ENCODE results near the gene MYO3B. TPM values are rescaled to one million over a fixed set of nuclear protein-coding genes. Genes with fewer than 3 reads are reported as not detected.

The MYO3B gene
- polyA plus RNA-seq, 1 of the 3 experiments (the other 2 are of a cell fraction), result not detected

DNA sequence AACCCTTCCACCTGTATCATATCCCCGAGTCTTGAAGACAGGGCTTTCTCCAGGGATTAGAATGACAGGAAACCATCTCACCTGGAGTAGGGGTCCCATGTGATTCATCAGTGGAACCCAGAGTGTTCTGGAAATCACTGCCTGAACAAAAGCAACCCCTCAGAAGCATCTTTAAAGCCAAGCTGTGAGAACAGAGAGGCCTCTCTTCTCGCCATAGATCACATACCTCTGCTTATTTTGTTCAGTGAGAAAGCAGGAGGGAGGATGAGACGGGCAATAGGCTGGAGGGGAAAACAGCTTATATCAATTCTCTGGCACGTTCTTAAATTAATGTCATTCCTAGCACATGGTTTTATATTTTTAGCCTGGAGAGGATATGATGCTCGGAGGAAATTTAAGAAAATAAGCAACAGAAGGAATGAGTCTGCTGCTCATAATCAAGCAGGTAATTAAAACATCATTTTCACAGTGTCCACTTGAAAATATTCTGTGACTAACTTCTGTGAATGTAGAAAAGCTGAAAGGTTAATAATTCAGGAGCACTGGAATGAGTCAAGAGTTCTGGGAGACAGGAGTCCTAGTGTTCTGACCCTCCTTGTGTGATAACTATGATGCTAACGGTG is 323.6 kb downstream of the MYO3B start:
- POLR2A ChIA-PET, result no interaction called here
- peaks cover 0 to 9% of the 10 kb centered on the region in 2 experiments; a peak in 2 of 4 replicates for H3K4me1 ChIP-seq (ENCODE audit: control insufficient read depth in 1 of 2, insufficient read depth in 2 of 2, low read depth in 1 of 2, low read length in 1 of 2)
- CTCF ChIA-PET, result no interaction called here
- H3K9me2 ChIP-seq, result no peaks in the 10 kb centered on the region
- H3K9me3 ChIP-seq, result no peaks in the 10 kb centered on the region
- no peak overlapping the region for H3K27ac ChIP-seq (ENCODE audit: low read depth in 2 of 2, low read length in 1 of 2)
- H3K79me2 ChIP-seq (ENCODE audit: insufficient read depth), result no peaks in the 10 kb centered on the region
- TF ChIP-seq, protein P1, sequence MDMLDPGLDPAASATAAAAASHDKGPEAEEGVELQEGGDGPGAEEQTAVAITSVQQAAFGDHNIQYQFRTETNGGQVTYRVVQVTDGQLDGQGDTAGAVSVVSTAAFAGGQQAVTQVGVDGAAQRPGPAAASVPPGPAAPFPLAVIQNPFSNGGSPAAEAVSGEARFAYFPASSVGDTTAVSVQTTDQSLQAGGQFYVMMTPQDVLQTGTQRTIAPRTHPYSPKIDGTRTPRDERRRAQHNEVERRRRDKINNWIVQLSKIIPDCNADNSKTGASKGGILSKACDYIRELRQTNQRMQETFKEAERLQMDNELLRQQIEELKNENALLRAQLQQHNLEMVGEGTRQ (IDR thresholded peaks at IDR 0.05; ENCODE audit: borderline replicate concordance, low read depth, low read length), result no peak
- no peak for TF ChIP-seq NFIC (IDR thresholded peaks at IDR 0.05; ENCODE audit: borderline replicate concordance)
- no peak for TF ChIP-seq FOXJ3 (CRISPR knock-in tag; IDR thresholded peaks at IDR 0.05)
- TF ChIP-seq, protein P2, sequence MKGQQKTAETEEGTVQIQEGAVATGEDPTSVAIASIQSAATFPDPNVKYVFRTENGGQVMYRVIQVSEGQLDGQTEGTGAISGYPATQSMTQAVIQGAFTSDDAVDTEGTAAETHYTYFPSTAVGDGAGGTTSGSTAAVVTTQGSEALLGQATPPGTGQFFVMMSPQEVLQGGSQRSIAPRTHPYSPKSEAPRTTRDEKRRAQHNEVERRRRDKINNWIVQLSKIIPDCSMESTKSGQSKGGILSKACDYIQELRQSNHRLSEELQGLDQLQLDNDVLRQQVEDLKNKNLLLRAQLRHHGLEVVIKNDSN (IDR thresholded peaks at IDR 0.05; ENCODE audit: borderline replicate concordance, low read depth), result no peak
- TF ChIP-seq RCOR1 (IDR thresholded peaks at IDR 0.05; ENCODE audit: low read length), result no peak
- TF ChIP-seq MEF2A (IDR thresholded peaks at IDR 0.05; ENCODE audit: borderline replicate concordance, low read depth), result no peak
- TF ChIP-seq, protein P3, sequence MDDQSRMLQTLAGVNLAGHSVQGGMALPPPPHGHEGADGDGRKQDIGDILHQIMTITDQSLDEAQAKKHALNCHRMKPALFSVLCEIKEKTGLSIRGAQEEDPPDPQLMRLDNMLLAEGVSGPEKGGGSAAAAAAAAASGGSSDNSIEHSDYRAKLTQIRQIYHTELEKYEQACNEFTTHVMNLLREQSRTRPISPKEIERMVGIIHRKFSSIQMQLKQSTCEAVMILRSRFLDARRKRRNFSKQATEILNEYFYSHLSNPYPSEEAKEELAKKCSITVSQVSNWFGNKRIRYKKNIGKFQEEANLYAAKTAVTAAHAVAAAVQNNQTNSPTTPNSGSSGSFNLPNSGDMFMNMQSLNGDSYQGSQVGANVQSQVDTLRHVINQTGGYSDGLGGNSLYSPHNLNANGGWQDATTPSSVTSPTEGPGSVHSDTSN (IDR thresholded peaks at IDR 0.05), result no peak
- TF ChIP-seq ELF1 (IDR thresholded peaks at IDR 0.05), result no peak
- no peak for TF ChIP-seq MXI1 (IDR thresholded peaks at IDR 0.05; ENCODE audit: low read depth, low read length)
- TF ChIP-seq RXRA (IDR thresholded peaks at IDR 0.05; ENCODE audit: borderline replicate concordance, low read depth), result no peak
- H3K4me2 ChIP-seq, result no peak overlapping the region
- H3K27me3 ChIP-seq (ENCODE audit: insufficient read depth), result no peaks in the 10 kb centered on the region
- 40% methylated on average over 6 of the region's 6 CpGs for WGBS (ENCODE audit: low lambda C conversion rate)
- H2AFZ ChIP-seq (ENCODE audit: low read depth), result no peak overlapping the region
- H4K20me1 ChIP-seq (ENCODE audit: insufficient read depth), result no peaks in the 10 kb centered on the region
- no peak for DNase-seq
- no peak overlapping the region for H3K9ac ChIP-seq
- no peaks in the 10 kb centered on the region for H3K36me3 ChIP-seq (replicated peaks in 1 of 2; ENCODE audit: control insufficient read depth in 1 of 2, insufficient read depth in 2 of 2, low read length in 1 of 2)
- no peaks in the 10 kb centered on the region for H3F3A ChIP-seq (replicated peaks; ENCODE audit: insufficient read depth)
- H3K4me3 ChIP-seq (ENCODE audit: low read depth in 2 of 2, low read length in 1 of 2), result no peak overlapping the region

DNA sequence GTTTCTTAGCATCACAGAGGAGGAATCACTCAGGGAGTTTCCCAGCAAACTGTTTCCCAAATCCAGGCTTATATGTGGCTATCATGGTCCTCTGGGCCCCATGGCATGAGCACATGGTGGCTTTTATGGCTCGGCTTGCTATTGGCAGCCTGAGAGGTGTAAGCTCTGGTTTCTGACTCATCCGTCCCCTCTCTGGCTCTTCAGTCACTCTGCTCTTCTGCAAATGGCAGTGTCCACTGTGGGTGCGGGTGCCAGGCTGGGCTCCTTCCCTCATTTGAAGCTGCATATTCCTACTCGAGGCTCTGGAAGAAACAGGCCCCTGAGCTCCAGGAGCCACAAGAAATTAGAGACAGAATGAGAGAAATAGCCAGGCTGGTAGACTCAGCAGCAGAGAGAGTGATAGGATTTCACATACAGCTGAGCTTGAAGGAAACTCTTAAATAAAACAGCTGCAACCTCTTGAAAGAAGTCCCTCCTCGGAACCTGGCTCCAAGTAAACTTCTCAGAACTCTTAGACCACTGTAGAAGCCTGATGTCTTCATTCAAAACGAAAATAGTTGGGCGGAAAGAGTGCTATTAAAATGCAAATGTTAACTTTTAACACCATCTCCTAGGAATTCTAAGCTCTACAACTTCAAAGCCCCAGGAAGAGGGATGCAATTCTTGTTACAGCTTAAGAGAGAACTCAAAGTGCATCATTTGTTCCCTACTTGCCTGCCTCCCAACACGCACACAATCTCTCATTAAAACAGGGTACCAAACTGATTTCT is 324.6 kb downstream of the MYO3B start:
- Histone ChIP-seq H4K20me1 (ENCODE audit: insufficient read depth) (no peaks in the 10 kb centered on the region), H2AFZ (ENCODE audit: low read depth) (no peak overlapping the region), H3K79me2 (ENCODE audit: insufficient read depth) (no peaks in the 10 kb centered on the region), H3K4me1 (ENCODE audit: control insufficient read depth in 1 of 2, insufficient read depth in 2 of 2, low read depth in 1 of 2, low read length in 1 of 2) (peaks cover 0 to 9% of the 10 kb centered on the region in 2 experiments; a peak in 2 of 4 replicates), H3K4me3 (ENCODE audit: low read depth in 2 of 2, low read length in 1 of 2) (no peak overlapping the region), H3K27me3 (ENCODE audit: insufficient read depth) (no peaks in the 10 kb centered on the region), H3K27ac (ENCODE audit: low read depth in 2 of 2, low read length in 1 of 2) (no peak overlapping the region), H3K9me2 (no peaks in the 10 kb centered on the region), H3F3A (replicated peaks; ENCODE audit: insufficient read depth) (no peaks in the 10 kb centered on the region), H3K9ac (no peak overlapping the region), H3K4me2 (no peak overlapping the region), H3K36me3 (replicated peaks in 1 of 2; ENCODE audit: control insufficient read depth in 1 of 2, insufficient read depth in 2 of 2, low read length in 1 of 2) (no peaks in the 10 kb centered on the region), H3K9me3 (no peaks in the 10 kb centered on the region)
- POLR2A ChIA-PET, result no interaction called here
- WGBS (ENCODE audit: low lambda C conversion rate), result 34% methylated on average over 8 of the region's 8 CpGs
- no peak for DNase-seq
- CTCF ChIA-PET, result interaction anchor here (0.7 kb wide), 1 partner anchor 178 kb away, joined by 3 read pairs; no protein-coding TSS in a partner anchor
- TF ChIP-seq, protein P4, sequence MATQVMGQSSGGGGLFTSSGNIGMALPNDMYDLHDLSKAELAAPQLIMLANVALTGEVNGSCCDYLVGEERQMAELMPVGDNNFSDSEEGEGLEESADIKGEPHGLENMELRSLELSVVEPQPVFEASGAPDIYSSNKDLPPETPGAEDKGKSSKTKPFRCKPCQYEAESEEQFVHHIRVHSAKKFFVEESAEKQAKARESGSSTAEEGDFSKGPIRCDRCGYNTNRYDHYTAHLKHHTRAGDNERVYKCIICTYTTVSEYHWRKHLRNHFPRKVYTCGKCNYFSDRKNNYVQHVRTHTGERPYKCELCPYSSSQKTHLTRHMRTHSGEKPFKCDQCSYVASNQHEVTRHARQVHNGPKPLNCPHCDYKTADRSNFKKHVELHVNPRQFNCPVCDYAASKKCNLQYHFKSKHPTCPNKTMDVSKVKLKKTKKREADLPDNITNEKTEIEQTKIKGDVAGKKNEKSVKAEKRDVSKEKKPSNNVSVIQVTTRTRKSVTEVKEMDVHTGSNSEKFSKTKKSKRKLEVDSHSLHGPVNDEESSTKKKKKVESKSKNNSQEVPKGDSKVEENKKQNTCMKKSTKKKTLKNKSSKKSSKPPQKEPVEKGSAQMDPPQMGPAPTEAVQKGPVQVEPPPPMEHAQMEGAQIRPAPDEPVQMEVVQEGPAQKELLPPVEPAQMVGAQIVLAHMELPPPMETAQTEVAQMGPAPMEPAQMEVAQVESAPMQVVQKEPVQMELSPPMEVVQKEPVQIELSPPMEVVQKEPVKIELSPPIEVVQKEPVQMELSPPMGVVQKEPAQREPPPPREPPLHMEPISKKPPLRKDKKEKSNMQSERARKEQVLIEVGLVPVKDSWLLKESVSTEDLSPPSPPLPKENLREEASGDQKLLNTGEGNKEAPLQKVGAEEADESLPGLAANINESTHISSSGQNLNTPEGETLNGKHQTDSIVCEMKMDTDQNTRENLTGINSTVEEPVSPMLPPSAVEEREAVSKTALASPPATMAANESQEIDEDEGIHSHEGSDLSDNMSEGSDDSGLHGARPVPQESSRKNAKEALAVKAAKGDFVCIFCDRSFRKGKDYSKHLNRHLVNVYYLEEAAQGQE (IDR thresholded peaks at IDR 0.05; ENCODE audit: low read depth, low read length), result no peak
- TF ChIP-seq RAD21 (IDR thresholded peaks at IDR 0.05; ENCODE audit: low read length), result no peak
- no peak for TF ChIP-seq MXI1 (IDR thresholded peaks at IDR 0.05; ENCODE audit: low read depth, low read length)
- TF ChIP-seq, protein P3 (IDR thresholded peaks at IDR 0.05), result no peak
- TF ChIP-seq, protein P2 (IDR thresholded peaks at IDR 0.05; ENCODE audit: borderline replicate concordance, low read depth), result no peak
- no peak for TF ChIP-seq EP300 (IDR thresholded peaks at IDR 0.05; ENCODE audit: borderline replicate concordance in 1 of 2, low read depth in 1 of 2, low read length in 1 of 2)
- TF ChIP-seq FOSL2 (IDR thresholded peaks at IDR 0.05; ENCODE audit: borderline replicate concordance, low read depth), result no peak
- no peak for TF ChIP-seq RXRA (IDR thresholded peaks at IDR 0.05; ENCODE audit: borderline replicate concordance, low read depth)

Data from SK-N-SH (cell line).